GOT3 (cell line): ENCODE results near the gene PAM16.
"Not testable (repeated sequence)": the region's sequence is repeated elsewhere in the genome, so short reads cannot be mapped to it uniquely, and the experiment has no call there.

Source experiments
- DNase-seq: peaks from one replicate; lab custom pipeline; 2025; ENCODE audit warnings: mixed read lengths; lab: John Stamatoyannopoulos, UW

PAM16 gene

GRCh38 chr16:4350787-4351659 is at the start of gene PAM16:
Gene PAM16 (minus strand): TSS chr16:4351321. CDS start chr16:4351234, 87 bp downstream.
- peak; percentile 88 for DNase-seq

DNA sequence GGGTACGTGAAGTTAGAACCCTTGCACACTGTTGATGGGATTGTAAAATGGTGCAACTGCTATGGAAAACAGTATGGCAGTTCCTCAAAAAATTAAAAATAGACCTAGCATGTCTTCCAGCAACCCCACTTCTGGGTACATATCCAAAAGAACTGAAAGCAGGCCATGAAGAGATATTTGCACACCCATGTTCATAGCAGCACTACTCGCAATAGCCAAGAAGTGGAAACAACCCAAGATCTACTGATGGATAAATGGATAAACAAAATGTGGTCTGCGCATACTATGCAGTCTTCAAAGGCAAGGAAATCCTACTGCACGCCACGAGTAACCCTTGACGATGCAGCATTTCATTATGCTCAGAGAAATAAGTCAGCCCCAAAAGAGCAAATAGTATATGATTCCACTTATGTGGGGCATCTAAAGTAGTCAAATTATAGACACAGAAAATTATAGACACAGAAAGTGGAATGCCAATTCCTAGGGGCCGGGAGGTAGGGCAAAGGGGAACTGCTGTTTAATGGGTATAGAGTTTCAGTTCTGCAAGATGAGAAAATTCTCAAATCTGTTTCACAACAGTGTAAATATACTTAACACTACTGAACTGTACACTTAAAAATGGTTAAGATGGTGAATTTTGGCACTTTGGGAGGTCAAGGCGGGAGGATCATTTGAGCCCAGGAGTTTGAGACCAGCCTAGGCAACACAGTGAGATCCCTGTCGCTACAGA is 48.0 kb upstream of the PAM16 start:
- no peak for DNase-seq

GRCh38 chr16:4395055-4395726 is 44.1 kb upstream of the PAM16 start:
- DNase-seq: no peak

GRCh38 chr16:4393850-4394249 is 42.7 kb upstream of the PAM16 start:
- DNase-seq: not testable (repeated sequence)

- no peak for DNase-seq
Measured at GRCh38 chr16:4393240-4393600, 42.1 kb upstream of the PAM16 start.

- DNase-seq: no peak
Measured at GRCh38 chr16:4392382-4393239, 41.5 kb upstream of the PAM16 start.

- DNase-seq: no peak
Measured at GRCh38 chr16:4391631-4392381, 40.7 kb upstream of the PAM16 start.

DNA sequence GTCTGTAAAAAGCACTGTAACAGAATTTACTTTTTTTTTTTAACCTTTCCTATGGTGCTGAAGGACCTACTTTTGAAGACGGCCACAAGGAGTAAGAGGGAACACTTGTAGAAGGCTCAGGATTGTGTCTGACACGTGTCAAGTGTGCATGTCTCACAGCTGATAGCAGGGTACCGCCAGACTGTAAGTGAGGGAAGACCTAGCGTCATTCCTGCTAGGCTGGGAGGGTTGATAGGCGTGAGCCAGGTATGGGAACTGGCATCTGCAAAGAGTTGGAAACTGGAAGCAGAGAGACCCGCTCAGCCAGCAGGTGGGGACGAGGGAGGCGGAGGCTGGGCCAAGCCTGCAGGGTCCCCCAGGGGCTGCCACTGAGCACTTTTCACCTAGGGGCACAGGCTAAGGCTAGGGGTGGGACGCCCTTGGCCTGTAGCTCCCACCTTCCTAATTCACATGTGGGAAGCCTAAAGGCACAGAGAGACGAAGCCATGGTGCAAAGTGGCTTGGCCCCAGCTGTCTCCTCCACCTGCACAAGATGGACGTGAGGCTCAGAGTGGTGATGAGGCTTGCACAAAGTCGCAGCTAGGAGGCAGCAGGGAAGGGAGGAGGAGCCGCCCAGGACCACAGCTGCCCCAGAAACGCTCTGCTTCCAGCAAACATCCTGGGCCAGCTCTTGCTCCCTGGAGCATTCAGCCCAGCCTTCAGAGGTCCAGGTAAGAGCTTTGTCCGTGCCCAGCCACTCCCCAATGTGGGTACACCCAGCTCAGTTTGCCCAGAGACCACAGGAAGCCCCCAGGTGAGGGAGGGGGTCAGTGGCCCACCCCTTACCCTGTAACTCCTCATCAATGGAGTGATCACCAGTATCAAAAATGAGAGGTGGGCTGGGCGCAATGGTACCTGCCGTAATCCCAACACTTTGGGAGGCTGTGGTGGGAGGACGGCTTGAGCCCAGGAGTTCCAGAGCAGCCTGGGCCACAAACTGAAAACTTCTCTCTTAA is 39.4 kb upstream of the PAM16 start:
- no peak for DNase-seq

DNA sequence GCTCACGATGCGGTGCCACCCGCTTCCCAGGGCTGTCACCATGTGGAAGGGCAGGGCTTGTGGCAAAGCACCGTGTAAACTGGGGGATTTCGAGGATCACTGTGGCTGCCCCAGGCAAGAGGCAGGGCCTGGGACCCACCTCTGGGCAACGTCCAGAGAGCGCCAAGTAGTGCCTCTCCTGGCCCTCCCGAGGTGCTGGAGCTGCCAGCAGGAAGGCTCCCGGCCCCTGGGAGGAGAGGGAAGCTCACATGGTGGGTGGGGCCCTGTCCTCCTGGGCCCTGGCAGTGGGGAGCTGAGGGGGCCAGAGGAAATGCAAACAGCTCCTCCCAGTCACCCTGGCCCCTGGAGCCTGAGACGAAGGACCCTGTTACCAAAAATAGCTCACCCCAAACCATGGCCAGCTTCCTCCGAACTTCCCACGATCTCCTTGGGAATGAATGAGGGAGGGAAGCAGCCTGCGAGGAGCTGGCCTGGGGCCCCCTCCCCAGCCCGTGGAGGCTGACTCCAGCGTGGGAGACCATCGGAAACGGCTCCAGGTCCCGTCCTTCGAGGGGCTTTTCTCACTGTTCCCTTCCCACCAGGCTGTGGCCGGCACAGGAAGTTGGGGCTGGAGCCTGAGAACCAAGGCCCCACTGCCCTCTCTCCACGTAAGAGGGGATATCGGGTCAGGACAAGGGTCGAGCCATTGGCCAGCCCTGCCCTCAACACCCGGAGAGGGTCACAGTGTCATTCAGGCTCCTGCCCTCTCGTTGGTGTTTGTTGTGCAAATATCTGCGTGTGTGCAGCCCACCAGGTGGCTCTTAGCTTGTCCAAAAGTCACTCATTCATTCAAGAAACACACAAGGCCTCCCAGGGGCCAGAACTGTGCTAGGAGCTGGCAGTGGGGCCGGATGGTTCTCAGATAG is 38.2 kb upstream of the PAM16 start:
- no peak for DNase-seq

- no peak for DNase-seq
Measured at GRCh38 chr16:4388271-4389021, 37.3 kb upstream of the PAM16 start.

- no peak for DNase-seq
Measured at GRCh38 chr16:4387781-4388180, 36.7 kb upstream of the PAM16 start.

- no peak for DNase-seq
Measured at GRCh38 chr16:4386951-4387565, 35.9 kb upstream of the PAM16 start.

GRCh38 chr16:4386451-4386805 is 35.3 kb upstream of the PAM16 start:
- no peak for DNase-seq

GRCh38 chr16:4385789-4386450 is 34.8 kb upstream of the PAM16 start:
- DNase-seq: no peak

GRCh38 chr16:4385066-4385788 is 34.1 kb upstream of the PAM16 start:
- no peak for DNase-seq

DNA sequence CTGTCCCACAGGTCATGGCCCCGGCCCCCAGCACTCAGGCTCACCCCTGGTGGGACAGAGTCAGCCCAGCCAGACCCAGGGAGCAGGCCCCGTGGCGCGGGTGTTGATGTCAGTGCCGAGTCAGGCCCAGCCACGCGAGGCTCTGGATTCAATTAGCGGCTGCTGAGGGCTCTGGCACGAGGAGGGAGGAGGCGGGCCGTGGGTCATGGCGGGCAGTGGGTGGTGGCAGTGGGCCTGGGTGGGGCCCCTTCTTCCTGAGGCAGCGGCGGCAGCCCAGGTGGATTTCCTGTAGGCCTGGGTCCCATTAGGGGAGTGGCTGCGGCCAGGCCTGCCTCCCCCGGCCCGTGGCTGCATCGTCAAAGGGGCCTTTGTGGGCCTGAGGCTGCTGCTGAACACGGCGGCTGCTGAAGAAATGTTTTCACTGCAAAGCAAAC is 33.4 kb upstream of the PAM16 start:
- DNase-seq: no peak
